GM23338 (cell line): ENCODE data around the gene SPTBN2. TPM values are rescaled to one million over a fixed set of nuclear protein-coding genes. Genes with fewer than 3 reads are reported as not detected.

Experiments used
- ATAC-seq: fragments of 200-7000 bp; cut with Tn5 transposase; 3 replicates; pipeline ENCODE4 v1.9.1; 2020
- DNase-seq: peaks from one replicate; pipeline ENCODE4 v3.0.0-alpha.2; 2015; ENCODE audit warnings: low spot score
- H2AFZ ChIP-seq: fragments of 200-600 bp; sonication (generic); 2 replicates; pipeline ENCODE4 v1.8.0; 2016; ENCODE audit warnings: antibody characterized with exemption, mild to moderate bottlenecking, moderate library complexity
- H3F3A ChIP-seq: fragments of 200-600 bp; sonication (generic); replicated peaks from 2 replicates; pipeline ENCODE4 v1.8.0; 2017; ENCODE audit warnings: antibody characterized with exemption, mixed run types, low read depth
- H3K27ac ChIP-seq: fragments of 200-600 bp; sonication (generic); 2 replicates; pipeline ENCODE4 v1.6.1; 2016; ENCODE audit warnings: low read depth
- H3K27me3 ChIP-seq: fragments of 200-600 bp; sonication (generic); 2 replicates; pipeline ENCODE4 v1.8.0; 2016; ENCODE audit warnings: mild to moderate bottlenecking, mixed run types, moderate library complexity; ENCODE audit not compliant: insufficient read depth
- H3K36me3 ChIP-seq: fragments of 200-600 bp; sonication (generic); 2 replicates; pipeline ENCODE4 v1.8.0; 2016; ENCODE audit warnings: mild to moderate bottlenecking; ENCODE audit not compliant: insufficient read depth
- H3K4me1 ChIP-seq: fragments of 200-600 bp; sonication (generic); 2 replicates; pipeline ENCODE4 v1.8.0; 2016; ENCODE audit warnings: mild to moderate bottlenecking, moderate library complexity; ENCODE audit not compliant: insufficient read depth
- H3K4me2 ChIP-seq: fragments of 200-600 bp; sonication (generic); 2 replicates; pipeline ENCODE4 v1.7.1; 2017; ENCODE audit warnings: mixed run types
- H3K4me3 ChIP-seq: fragments of 200-600 bp; sonication (generic); 2 replicates; pipeline ENCODE4 v1.6.1; 2016; ENCODE audit warnings: mixed run types
- H3K79me2 ChIP-seq: fragments of 200-600 bp; sonication (generic); replicated peaks from 2 replicates; pipeline ENCODE4 v1.8.0; 2017; ENCODE audit warnings: mild to moderate bottlenecking; ENCODE audit not compliant: insufficient read depth
- H3K9me2 ChIP-seq: fragments of 200-600 bp; sonication (generic); 2 replicates; pipeline ENCODE4 v1.8.0; 2017; ENCODE audit not compliant: insufficient read depth
- H4K20me1 ChIP-seq: fragments of 200-600 bp; sonication (generic); replicated peaks from 2 replicates; pipeline ENCODE4 v1.8.0; 2017; ENCODE audit warnings: mild to moderate bottlenecking; ENCODE audit not compliant: insufficient read depth
- H3K27ac Mint-ChIP-seq: 2 replicates; pipeline ENCODE4 v1.8.0; 2020; ENCODE audit warnings: inconsistent platforms, mild to moderate bottlenecking, moderate library complexity, mixed read lengths
- H3K27me3 Mint-ChIP-seq: 3 replicates; pipeline ENCODE4 v1.8.0; 2022; ENCODE audit warnings: low read depth, mild to moderate bottlenecking, moderate library complexity, mixed read lengths, inconsistent platforms; ENCODE audit not compliant: insufficient read depth, poor library complexity
- H3K36me3 Mint-ChIP-seq: 3 replicates; pipeline ENCODE4 v1.8.0; 2021; ENCODE audit warnings: low read depth, mild to moderate bottlenecking, inconsistent platforms, moderate library complexity, mixed read lengths
- H3K4me1 Mint-ChIP-seq: 3 replicates; pipeline ENCODE4 v1.8.0; 2020; ENCODE audit warnings: mild to moderate bottlenecking, inconsistent platforms, mixed read lengths
- H3K4me3 Mint-ChIP-seq: 3 replicates; pipeline ENCODE4 v1.8.0; 2021; ENCODE audit warnings: moderate library complexity, mild to moderate bottlenecking, inconsistent platforms, mixed read lengths
- H3K9me3 Mint-ChIP-seq: 3 replicates; pipeline ENCODE4 v1.8.0; 2020; ENCODE audit warnings: moderate library complexity, mild to moderate bottlenecking, inconsistent platforms, mixed read lengths
- ETS1 ChIP-seq: IDR thresholded peaks from 2 replicates; pipeline ENCODE4 v1.6.1; 2016; ENCODE audit warnings: antibody characterized with exemption
- EZH2phosphoT487 ChIP-seq: fragments of 200-600 bp; sonication (generic); IDR thresholded peaks from one replicate; pipeline ENCODE4 v1.8.1; 2018; ENCODE audit warnings: antibody characterized with exemption; ENCODE audit not compliant: unreplicated experiment
- JUNB ChIP-seq: IDR thresholded peaks from one replicate; pipeline ENCODE4 v1.6.1; 2016; ENCODE audit warnings: antibody characterized with exemption; ENCODE audit not compliant: unreplicated experiment
- NANOG ChIP-seq: IDR thresholded peaks from 2 replicates; pipeline ENCODE4 v1.6.1; 2016; ENCODE audit warnings: antibody characterized with exemption, borderline replicate concordance
- POLR2AphosphoS5 ChIP-seq: IDR thresholded peaks from 2 replicates; pipeline ENCODE4 v1.6.1; 2016; ENCODE audit warnings: antibody characterized with exemption, low read depth
- REST ChIP-seq: IDR thresholded peaks from one replicate; pipeline ENCODE4 v1.6.1; 2018; ENCODE audit warnings: antibody characterized with exemption; ENCODE audit not compliant: unreplicated experiment
- STAT1 ChIP-seq: IDR thresholded peaks from one replicate; pipeline ENCODE4 v1.6.1; 2016; ENCODE audit warnings: antibody characterized with exemption; ENCODE audit not compliant: unreplicated experiment
- ZNF114 ChIP-seq: fragments of 250-450 bp; sonication (Bioruptor Pico); IDR thresholded peaks from 2 replicates; pipeline ENCODE4 v1.5.0; 2020; ENCODE audit warnings: mild to moderate bottlenecking, moderate library complexity
- ZNF331 ChIP-seq: fragments of 250-450 bp; sonication (Bioruptor Pico); IDR thresholded peaks from 2 replicates; pipeline ENCODE4 v1.5.0; 2020; ENCODE audit warnings: low read depth, mild to moderate bottlenecking, moderate library complexity
- polyA plus RNA-seq: library from polyadenylated mRNA; unstranded; fragments of >200 nt; fragmentation: Nextera tagmentation; extraction: Ambion mirVana; gene quantifications from 2 replicates; pipeline ENCODE4 v1.2.1, GENCODE V29; 2016
- total RNA-seq: library from RNA; depleted of rRNA; stranded (reverse); fragments of >200 nt; shearing (Covaris generic); gene quantifications from 2 replicates; pipeline ENCODE4 v1.2.3, GENCODE V29; 2014
- TF ChIP-seq, protein P1 (sequence below), 2 experiments: fragments of 200-600 bp in 1 of 2; sonication (generic) in 1 of 2; conservative IDR thresholded peaks; 2 replicates each; pipeline versions ENCODE4 v1.5.1 to v1.6.1; 2016 to 2017; ENCODE audit warnings: antibody characterized with exemption in 2 of 2, low read depth in 2 of 2, mild to moderate bottlenecking in 2 of 2, moderate library complexity in 1 of 2
- TF ChIP-seq, protein P2 (sequence below): fragments of 250-450 bp; sonication (Bioruptor Pico); IDR thresholded peaks from 2 replicates; pipeline ENCODE4 v1.5.0; 2020; ENCODE audit warnings: mild to moderate bottlenecking, moderate library complexity

Gene SPTBN2
- total and polyA plus RNA-seq, 2 experiments from 2014 or later, result 7.7 to 49.1 TPM

GRCh38 chr11:66665369-66665768 is 63.6 kb downstream of the SPTBN2 start:
- Histone ChIP-seq H3K79me2 (peaks cover 72% of the 10 kb centered on the region), H3K4me1 (no peaks in the 10 kb centered on the region), H3K36me3 (peaks cover 34% of the 10 kb centered on the region), H3K9me2 (no peaks in the 10 kb centered on the region), H3K27me3 (no peaks in the 10 kb centered on the region), H3K4me3 (no peak overlapping the region), H2AFZ (no peak overlapping the region), H3F3A (peaks cover 14% of the 10 kb centered on the region), H3K4me2 (no peak overlapping the region), H3K27ac (0 out of 2 replicates have a peak overlapping the region, but pooled peaks have one; percentile 69), H4K20me1 (peaks cover 57% of the 10 kb centered on the region)
- Mint-ChIP-seq H3K9me3 (no peaks in the 10 kb centered on the region), H3K27ac (no peak overlapping the region), H3K4me1 (no peaks in the 10 kb centered on the region), H3K36me3 (peaks cover 46% of the 10 kb centered on the region; the same call in 2 of the 3 replicates), H3K4me3 (no peak overlapping the region), H3K27me3 (peaks cover 2% of the 10 kb centered on the region)
- DNase-seq (no peak), ATAC-seq (no peak)
- TF ChIP-seq ETS1 (no peak), JUNB (no peak), ZNF331 (no peak), NANOG (no peak), ZNF114 (CRISPR knock-in tag) (no peak), EZH2phosphoT487 (no peak), STAT1 (no peak), REST (no peak), POLR2AphosphoS5 (no peak)
- TF ChIP-seq, protein P1, sequence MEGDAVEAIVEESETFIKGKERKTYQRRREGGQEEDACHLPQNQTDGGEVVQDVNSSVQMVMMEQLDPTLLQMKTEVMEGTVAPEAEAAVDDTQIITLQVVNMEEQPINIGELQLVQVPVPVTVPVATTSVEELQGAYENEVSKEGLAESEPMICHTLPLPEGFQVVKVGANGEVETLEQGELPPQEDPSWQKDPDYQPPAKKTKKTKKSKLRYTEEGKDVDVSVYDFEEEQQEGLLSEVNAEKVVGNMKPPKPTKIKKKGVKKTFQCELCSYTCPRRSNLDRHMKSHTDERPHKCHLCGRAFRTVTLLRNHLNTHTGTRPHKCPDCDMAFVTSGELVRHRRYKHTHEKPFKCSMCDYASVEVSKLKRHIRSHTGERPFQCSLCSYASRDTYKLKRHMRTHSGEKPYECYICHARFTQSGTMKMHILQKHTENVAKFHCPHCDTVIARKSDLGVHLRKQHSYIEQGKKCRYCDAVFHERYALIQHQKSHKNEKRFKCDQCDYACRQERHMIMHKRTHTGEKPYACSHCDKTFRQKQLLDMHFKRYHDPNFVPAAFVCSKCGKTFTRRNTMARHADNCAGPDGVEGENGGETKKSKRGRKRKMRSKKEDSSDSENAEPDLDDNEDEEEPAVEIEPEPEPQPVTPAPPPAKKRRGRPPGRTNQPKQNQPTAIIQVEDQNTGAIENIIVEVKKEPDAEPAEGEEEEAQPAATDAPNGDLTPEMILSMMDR (conservative IDR thresholded peaks at IDR 0.05; ENCODE audit: low read depth in 2 of 2), result no peak
- TF ChIP-seq, protein P2, sequence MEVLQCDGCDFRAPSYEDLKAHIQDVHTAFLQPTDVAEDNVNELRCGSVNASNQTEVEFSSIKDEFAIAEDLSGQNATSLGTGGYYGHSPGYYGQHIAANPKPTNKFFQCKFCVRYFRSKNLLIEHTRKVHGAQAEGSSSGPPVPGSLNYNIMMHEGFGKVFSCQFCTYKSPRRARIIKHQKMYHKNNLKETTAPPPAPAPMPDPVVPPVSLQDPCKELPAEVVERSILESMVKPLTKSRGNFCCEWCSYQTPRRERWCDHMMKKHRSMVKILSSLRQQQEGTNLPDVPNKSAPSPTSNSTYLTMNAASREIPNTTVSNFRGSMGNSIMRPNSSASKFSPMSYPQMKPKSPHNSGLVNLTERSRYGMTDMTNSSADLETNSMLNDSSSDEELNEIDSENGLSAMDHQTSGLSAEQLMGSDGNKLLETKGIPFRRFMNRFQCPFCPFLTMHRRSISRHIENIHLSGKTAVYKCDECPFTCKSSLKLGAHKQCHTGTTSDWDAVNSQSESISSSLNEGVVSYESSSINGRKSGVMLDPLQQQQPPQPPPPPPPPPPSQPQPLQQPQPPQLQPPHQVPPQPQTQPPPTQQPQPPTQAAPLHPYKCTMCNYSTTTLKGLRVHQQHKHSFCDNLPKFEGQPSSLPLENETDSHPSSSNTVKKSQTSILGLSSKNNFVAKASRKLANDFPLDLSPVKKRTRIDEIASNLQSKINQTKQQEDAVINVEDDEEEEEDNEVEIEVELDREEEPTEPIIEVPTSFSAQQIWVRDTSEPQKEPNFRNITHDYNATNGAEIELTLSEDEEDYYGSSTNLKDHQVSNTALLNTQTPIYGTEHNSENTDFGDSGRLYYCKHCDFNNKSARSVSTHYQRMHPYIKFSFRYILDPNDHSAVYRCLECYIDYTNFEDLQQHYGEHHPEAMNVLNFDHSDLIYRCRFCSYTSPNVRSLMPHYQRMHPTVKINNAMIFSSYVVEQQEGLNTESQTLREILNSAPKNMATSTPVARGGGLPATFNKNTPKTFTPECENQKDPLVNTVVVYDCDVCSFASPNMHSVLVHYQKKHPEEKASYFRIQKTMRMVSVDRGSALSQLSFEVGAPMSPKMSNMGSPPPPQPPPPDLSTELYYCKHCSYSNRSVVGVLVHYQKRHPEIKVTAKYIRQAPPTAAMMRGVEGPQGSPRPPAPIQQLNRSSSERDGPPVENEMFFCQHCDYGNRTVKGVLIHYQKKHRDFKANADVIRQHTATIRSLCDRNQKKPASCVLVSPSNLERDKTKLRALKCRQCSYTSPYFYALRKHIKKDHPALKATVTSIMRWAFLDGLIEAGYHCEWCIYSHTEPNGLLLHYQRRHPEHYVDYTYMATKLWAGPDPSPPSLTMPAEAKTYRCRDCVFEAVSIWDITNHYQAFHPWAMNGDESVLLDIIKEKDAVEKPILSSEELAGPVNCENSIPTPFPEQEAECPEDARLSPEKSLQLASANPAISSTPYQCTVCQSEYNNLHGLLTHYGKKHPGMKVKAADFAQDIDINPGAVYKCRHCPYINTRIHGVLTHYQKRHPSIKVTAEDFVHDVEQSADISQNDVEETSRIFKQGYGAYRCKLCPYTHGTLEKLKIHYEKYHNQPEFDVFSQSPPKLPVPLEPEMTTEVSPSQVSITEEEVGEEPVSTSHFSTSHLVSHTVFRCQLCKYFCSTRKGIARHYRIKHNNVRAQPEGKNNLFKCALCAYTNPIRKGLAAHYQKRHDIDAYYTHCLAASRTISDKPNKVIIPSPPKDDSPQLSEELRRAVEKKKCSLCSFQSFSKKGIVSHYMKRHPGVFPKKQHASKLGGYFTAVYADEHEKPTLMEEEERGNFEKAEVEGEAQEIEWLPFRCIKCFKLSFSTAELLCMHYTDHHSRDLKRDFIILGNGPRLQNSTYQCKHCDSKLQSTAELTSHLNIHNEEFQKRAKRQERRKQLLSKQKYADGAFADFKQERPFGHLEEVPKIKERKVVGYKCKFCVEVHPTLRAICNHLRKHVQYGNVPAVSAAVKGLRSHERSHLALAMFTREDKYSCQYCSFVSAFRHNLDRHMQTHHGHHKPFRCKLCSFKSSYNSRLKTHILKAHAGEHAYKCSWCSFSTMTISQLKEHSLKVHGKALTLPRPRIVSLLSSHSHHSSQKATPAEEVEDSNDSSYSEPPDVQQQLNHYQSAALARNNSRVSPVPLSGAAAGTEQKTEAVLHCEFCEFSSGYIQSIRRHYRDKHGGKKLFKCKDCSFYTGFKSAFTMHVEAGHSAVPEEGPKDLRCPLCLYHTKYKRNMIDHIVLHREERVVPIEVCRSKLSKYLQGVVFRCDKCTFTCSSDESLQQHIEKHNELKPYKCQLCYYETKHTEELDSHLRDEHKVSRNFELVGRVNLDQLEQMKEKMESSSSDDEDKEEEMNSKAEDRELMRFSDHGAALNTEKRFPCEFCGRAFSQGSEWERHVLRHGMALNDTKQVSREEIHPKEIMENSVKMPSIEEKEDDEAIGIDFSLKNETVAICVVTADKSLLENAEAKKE (CRISPR knock-in tag), result no peak
